ENCODE measurements around the gene PDE7B.

DNA sequence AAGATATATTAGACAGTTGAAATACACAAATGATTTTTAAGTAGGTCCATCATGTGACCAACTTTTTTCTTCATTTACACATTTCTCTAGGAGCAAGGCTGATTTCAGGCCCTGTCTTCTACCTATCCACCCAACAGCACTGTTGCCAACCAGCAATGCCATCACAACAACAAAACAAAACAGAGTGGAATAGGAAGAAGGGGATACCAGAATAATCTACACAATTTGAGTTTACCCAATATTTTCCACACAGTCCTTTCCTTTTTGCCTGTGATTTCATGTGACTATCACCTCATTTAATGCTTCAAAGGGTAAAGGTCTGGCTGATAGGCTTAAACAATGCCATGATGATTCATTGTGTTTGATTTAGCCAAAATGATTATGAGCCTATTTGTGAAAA, 303.7 kb downstream of the PDE7B start:
- no peak for TF ChIP-seq YY1 (IDR thresholded peaks at IDR 0.05)
- TF ChIP-seq CTCF (IDR thresholded peaks at IDR 0.05; ENCODE audit: low read depth, low read length, missing input control): no peak
